Posterior cingulate gyrus (tissue), 11 donors: Measurements from ENCODE around the gene DBF4B.
"Not testable (repeated sequence)": the region's sequence is repeated elsewhere in the genome, so short reads cannot be mapped to it uniquely, and the experiment has no call there.

Source experiments
- DNase-seq, 10 donors: peaks; one replicate each; pipeline versions ENCODE4 v3.0.0 to v3.0.0-alpha.2; 2020 to 2021; ENCODE audit warnings: mixed read lengths in 3 of 10
- intact Hi-C: fragments of 100-400 bp; cut with DNase I; formaldehyde crosslinking; loops from one replicate; pipeline ENCODE4 v1.15.1; 2023

Gene DBF4B, protein sequence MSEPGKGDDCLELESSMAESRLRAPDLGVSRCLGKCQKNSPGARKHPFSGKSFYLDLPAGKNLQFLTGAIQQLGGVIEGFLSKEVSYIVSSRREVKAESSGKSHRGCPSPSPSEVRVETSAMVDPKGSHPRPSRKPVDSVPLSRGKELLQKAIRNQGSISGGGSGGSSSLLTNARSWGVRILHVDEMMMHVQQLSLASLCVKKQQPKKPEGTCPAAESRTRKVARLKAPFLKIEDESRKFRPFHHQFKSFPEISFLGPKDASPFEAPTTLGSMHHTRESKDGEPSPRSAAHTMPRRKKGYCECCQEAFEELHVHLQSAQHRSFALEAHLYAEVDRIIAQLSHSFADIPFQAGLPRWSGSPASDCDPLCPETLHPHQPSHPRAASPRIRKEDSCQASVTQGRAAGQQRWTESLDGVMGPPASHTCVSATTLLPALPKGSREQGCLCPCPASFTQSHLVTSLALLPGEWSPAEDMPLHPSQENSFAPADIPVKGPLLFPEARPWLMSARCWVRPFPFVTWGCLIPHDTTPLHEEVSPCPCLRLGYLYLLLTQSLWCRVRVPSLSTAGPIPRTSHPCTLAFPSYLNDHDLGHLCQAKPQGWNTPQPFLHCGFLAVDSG

DNA sequence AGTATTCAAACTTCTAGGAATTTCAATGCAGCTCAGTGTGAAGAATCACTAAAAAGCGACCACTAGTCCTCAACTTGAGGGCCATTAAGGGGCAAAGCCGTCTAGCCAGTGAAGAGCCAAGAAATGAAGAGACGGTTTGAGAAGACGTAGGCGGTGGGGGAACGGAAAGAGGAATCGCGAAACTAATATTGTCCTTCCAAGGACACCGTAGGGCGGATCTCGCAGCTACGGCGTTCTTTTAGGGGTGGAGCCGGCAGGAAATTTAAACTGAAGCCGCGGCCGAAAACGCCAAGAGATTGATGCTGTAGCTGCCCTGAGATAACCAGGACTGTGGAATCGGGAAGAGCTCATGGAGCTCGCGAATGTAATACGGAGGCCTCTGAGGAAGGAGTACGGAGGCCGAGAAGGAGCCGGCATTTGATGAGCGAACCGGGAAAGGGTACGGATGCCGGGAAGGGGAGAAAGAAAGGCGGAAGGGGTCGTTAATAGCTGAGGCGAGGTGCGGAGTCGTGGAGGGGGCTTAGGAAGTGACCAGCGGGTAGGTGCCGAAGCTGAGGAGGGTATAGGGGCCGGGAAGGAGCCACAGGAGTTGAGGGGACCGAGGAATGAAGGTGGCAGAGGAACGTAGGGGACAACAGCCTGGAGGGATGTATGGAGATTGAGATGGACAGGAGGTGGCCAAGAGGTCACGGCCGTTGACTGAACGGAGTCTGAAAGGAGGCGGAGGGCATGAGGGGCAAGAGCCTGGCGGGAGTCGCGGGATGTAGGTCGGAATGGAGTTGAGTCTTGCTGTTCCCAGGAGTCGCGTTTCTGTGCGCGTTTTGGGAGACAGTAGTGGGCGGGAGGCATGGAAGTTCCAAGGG, at the start of gene DBF4B:
TSS of gene DBF4B (plus strand) at position 265 of the 863 bp plus-strand sequence. CDS start at position 421, 156 bp downstream.
- intact Hi-C loops: loop anchor here (2.0 kb wide), 1 partner anchor 20 kb away; the partner anchor contains the start of gene CCDC43
- peak; percentile 68 to 95 (median 76) for DNase-seq

DNA sequence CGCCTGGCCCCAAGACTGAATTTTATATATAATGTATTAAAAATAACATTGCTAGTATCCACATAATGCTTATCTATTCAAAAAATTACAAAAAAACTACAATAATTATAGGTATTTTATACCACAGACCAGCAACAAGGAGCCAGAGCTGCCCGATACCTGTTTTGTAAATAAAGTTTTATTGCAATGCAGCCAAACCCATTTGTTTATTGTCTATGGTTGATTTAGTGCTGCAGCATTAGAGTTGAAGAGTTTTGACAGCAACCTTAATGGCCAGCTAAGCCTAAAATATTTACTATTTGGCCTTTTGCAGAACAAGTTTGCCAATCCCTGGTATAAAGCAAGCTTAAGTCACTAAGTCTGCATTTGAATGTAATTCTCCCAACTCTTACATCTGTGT, 46.6 kb upstream of the DBF4B start:
- DNase-seq: no peak
- intact Hi-C loops: no loop called here

DNA sequence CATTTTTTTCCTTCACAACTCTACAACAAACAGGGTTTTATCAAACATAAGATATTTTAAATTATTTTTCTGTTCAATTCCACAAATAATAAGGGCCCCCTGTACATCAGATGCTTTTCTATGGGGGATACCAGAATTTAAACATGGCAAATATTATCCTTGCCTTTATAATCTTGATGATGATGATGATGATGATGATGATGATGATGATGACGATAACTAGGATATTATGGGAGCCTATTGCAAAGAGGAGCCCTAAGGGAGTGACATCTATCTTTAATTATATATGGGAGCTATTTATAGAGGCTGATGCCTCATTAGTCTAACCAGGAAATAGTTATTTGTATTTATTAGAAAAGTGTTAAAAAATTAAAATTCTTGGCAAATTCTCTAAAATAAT, 45.4 kb upstream of the DBF4B start:
- intact Hi-C loops: no loop called here
- DNase-seq: no peak

DNA sequence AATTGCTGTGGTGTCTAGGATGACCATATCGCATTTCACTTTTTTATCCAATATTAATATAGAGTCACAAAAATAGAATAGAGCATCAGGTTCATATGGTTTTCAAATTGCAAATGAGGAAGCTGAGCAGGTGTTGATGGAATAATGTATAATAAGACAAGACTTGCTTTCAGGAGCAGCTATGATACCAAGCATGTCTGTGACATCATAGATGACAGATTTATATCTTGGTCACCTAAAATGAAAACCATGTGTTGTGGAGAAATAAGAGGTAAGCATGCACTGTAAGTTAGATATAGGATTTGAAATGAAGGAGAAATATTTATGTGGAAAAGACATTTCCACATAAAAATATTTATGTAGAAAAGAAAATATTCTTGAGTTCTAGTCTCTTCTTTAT, 43.6 kb upstream of the DBF4B start:
- intact Hi-C loops: no loop called here

DNA sequence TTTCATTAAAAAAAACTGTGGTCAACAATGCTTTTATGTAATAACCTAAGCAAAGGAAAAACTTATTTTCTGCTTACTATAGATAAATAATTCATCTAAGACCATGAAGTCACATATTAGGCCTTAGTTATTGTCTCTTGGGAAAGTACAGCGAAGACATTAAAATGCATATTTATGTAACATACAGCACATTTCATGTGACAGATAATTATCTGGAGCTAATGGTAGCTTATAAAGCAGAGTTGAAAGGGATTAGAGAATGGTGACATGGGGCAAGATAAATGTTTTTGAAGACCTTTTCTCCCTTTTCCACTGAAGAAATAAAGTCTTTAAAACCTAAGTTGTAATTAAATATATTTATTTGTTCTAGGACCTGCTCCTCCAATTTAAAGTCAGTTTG, 42.5 kb upstream of the DBF4B start:
- intact Hi-C loops: no loop called here
- DNase-seq: no peak

More for the DNA sequence above, 43.6 kb upstream of the DBF4B start:
- no peak for DNase-seq

DNA sequence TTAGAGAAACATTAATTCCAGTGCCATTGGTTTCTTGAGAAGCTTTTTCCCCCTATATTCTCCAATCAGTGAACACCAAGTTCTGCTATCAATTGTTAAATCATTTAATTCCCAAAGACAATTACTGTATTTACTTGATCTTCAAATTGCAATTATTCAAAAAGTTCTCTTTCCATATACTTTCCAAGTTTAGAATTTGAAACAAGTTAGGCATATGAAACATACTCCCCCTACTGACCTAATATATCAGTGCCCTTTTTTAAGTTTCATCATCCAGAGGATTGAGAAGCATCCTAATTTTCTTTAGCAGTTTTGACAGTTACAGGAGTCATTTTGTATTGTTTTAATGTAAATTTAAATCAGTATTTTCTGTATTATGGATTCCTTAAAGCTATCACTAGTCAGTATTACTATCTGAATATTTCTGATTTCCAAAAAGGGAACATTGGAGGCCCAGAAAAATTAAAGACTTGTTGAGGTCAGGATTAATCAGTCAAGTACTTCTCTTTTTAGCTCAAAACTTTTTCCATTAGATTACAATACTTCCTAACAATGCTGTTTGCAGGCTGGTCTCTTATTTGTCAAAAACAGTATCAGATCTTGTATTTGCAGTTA, 35.9 kb upstream of the DBF4B start:
- intact Hi-C loops: no loop called here

DNA sequence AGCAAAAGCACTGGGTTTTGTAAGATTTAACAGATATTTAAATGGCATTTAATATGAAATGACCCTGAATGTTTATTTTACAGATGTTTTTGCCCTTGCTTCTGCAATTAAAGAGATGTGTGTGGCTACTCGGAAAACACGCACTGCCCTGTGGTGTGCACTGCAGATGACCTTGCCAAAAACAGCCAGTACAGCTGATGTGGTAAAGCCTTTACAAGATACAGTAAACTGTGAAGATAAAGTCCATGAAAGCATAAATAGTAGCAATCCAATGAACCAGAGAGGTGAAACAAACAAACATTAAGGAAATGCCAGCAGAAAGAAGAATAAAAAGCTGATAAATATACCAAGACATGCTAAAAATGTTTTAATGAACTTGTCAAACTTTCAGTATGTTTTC, 34.6 kb upstream of the DBF4B start:
- intact Hi-C loops: no loop called here
- no peak for DNase-seq

More for the DNA sequence above, 35.9 kb upstream of the DBF4B start:
- no peak for DNase-seq

DNA sequence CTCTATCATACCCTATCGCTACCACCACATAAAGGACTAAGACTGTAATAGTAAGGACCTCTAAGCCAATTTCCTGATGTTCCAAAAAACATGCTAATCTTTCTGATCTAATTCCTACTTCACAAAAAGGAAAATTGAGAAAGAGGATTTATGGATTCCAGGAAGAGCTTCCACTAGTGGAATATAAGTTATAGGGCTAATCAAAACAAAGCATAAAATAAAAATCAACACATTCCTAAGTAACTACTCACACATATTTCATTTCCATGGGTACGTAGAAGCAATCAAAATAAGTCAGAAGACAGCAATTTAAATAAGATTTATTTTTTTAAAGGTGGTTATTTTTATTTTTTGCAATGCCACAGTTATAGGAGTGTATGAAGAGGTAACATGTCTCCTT, 31.3 kb upstream of the DBF4B start:
- intact Hi-C loops: no loop called here
- DNase-seq: no peak

DNA sequence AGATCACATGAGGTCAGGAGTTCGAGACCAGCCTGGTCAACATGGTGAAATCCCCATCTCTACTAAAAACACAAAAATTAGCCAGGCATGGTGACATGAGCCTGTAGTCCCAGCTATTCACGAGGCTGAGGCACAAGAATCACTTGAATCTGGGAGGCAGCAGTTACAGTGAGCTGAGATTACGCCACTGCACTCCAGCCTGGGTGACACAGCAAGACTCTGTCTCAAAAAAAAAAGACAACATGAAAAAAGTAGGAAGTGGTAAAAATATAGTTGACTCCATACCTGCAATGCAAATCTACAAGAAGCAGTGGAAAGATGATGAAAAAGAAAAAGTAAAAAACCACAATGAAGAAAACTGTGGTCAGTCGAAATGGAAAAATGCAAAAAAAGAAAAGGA, 25.2 kb upstream of the DBF4B start:
- intact Hi-C loops: loop anchor here (10.0 kb wide), 1 partner anchor 179 kb away; the partner anchor contains the start of gene GPATCH8

DNA sequence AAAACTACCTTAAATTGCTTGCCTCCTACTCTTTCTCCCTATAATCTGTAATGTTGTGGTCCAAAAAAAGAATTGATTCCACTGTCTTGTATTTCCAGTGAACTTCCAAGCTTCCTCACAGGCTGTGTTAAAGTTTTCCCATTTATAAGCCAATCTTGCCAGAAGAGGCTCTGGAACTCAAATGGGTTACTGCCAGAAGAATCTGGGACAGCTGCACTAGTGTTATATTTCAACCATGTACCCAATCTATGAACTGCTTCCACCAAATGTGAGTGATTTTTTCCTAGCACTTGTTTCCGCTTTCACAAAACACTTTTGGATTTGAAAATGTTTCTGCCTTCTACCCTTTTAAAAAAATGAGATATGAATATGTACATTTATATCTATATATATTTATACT, 20.7 kb upstream of the DBF4B start:
- intact Hi-C loops: loop anchor here (2.0 to 10.0 kb wide), 2 partner anchors 21 to 183 kb away; partner anchors contain the start of genes DBF4B and GPATCH8
- DNase-seq: no peak

More for the DNA sequence above, 25.2 kb upstream of the DBF4B start:
- not testable (repeated sequence) for DNase-seq

DNA sequence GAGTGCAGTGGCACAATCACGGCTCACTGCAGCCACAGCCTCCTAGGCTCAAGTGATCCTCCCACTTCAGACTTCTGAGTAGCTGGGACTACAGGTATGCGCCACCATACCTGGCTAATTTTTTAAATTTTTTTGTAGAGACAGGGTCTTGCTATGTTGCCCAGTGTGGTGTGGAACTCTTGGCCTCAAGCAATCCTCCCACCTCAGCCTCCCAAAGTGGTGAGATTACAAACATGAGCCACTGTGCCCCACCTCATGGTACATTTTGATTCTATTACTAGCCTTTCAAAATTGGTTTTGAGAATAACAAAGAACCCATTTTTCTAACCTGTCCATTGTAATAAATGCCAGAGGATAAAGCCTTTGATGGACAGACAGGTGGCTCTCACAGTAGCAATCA, 20.3 kb upstream of the DBF4B start:
- no peak for DNase-seq
- intact Hi-C loops: loop anchor here (2.0 to 10.0 kb wide), 2 partner anchors 21 to 183 kb away; partner anchors contain the start of genes DBF4B and GPATCH8

DNA sequence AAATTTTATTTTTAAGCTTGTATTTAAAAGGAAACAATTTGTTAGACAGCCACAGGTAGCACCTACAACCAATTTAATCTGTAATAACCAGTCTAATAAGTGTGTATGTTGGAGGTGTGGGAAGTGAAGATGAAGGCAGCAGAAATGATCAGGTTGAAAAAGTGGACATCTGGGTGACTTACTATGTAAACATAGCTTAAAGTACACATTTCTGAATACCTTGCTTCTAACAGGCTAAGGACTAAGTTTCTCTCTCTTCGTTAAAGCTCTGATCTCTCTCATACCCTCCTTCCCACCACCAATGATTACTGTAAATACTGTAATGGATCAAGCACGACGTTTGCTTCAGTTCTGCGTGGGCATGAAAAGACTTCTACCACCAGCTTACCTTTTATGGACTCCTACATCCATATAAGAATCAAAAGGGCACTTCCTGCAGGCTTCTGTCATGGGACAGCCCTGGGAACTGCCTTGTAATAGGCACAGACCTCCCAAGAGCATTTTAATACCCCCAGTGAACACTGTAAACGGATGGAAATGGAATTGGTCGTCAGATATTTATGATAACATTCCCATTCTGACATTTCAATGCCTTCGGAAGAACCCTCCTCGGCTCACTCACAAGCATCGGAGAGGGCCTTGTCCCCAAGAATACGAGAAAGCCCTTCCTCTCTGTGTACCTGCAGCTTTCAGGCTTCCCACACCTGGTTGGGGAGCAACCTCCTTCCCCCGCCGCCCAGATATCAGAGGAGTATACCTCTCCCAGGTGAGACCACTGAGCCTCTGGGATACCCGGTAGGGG, 19.6 kb upstream of the DBF4B start:
- intact Hi-C loops: loop anchor here (2.0 to 10.0 kb wide), 2 partner anchors 20 to 184 kb away; partner anchors contain the start of genes DBF4B and GPATCH8
- DNase-seq: no peak

DNA sequence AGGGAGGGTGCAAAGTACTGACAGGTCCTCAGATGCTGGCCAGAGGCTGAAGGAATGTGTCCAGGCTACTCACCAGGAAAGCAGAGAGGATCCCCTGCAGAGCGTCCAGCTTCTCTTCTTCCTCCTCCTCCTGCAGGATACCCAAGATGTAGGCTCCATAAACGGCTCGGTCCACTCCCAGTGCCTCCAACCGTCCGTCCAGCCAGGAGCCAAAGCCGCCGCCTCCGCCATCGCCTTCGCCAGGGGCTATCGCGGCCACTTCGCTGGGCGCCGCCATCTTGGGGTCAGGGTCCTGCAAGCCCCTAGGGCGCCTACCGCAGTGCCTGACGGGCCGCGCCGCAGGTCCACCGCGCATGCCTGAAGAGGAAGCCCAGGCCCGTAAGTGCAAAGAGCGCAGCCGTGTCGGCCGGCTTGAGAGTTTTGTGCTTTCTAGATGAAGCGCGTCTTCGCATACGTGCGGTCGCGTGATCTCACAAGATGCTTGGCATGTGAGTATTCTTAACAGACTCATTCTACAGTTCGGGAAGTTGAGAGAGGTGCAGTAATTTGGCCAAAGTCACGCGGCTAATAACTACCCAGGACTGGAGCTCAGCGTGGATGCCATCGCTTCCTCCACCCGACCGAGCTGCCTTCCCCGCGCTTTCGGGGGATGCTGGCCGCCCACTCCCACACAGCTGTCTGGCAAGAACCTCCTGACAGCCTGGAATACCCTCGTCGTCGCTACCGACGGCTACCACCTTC, 18.8 kb upstream of the DBF4B start, which contains the start of gene CCDC43:
TSS of gene CCDC43 (minus strand) at position 300 of the 741 bp plus-strand sequence. CDS start at position 277, 23 bp downstream.
- intact Hi-C loops: loop anchor here (2.0 to 10.0 kb wide), 2 partner anchors 19 to 185 kb away; partner anchors contain the start of genes DBF4B and GPATCH8
- DNase-seq: peak; percentile 81 to 98 (median 91)

DNA sequence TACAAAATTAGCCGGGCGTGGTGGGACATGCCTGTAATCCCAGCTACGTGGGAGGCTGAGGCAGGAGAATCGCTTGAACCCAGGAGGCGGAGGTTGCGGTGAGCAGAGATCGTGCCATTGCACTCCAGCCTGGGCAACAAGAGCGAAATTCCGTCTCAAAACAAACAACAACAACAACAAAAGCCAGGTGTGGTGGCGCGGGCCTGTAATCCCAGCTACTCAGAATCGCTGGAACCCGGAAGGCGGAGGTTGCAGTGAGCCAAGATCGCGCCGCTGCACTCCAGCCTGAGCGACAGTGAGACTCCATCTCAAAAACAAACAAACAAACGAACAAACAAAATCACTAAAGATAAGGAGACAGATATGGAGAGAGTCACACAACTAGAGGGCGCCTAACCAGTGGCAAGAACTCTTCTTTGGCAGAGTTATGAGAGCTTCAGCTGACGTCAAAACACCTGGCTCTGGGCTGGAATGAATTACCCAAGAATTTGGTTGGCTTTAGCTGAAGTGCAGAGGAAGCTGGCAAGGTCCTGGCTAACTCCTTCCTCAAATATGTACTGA, 17.6 kb upstream of the DBF4B start:
- intact Hi-C loops, DNase-seq: not testable (repeated sequence)

DNA sequence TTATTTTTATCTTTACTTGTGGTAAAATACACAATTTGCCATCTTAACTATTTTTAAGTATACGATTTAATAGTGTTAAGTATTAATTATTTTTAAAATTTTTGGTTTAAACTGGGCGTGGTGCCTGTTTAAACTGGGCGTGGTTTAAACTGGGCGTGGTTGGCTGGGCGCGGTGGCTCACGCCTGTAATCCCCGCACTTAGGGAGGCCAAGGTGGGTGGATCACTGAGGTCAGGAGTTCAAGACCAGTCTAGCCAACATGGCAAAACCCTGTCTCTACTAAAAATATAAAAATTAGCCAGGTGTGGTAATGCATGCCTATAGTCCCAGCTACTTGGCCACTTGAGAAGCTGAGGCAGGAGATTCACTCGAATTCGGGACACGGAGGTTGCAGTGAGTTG, 14.9 kb upstream of the DBF4B start:
- intact Hi-C loops: no loop called here
- DNase-seq: no peak

DNA sequence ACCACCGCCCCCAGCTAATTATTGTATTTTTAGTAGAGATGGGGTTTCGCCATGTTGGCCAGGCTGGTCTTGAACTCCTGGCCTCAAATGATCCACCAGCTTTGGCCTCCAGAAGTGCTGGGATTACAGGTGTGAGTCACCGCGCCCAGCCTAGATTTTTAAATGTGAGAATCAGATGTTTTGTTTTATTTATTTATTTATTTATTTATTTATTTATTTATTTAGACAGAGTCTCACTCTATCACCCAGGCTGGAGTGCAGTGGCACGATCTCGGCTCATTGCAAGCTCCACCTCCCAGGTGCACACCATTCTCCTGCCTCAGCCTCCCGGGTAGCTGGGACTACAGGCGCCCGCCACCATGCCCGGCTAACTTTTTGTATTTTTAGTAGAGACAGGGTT, 8.2 kb upstream of the DBF4B start:
- intact Hi-C loops, DNase-seq: not testable (repeated sequence)

DNA sequence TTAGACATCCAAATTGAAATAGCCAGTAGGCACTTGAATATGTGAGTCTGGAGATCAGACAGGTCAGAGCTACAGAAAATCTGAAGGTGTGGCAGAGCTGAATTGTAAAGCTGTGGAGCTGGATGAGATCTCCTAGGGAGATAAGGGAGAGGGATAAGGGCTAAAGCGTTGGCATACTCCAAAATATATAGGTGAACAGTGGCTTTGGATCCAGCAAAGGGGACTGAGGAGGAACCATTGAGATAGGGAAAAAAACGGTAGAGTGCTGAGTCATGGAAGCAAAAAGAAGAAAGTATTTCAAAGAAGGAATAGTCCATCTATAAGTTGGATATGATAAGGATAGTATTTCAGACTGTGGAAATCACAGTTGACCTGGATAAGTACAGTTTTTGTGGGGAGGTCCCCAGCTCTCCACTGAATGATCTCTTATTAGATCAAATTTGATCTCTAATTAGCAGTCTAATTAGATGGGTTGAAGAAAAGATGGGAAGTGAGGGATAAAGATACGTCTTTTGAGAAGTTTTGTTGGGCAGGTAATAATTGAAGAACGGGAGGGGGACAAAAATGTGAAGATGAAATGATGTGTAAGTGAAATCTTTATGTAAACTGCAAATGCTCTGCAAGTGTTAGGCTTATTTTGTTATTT, 587 bp upstream of the DBF4B start:
- intact Hi-C loops: loop anchor here (2.0 kb wide), 1 partner anchor 19 kb away; the partner anchor contains the start of gene CCDC43
- DNase-seq: no peak
